ENCODE measurements around the gene MGA. TPM values are rescaled to one million over a fixed set of nuclear protein-coding genes. Genes with fewer than 3 reads are reported as not detected.

MGA gene
- total and polyA plus RNA-seq, 2 of the 8 experiments (the other 6 are each of a cell fraction or from before 2014, with no cell fraction given) = 7.6 to 53.2 TPM

DNA sequence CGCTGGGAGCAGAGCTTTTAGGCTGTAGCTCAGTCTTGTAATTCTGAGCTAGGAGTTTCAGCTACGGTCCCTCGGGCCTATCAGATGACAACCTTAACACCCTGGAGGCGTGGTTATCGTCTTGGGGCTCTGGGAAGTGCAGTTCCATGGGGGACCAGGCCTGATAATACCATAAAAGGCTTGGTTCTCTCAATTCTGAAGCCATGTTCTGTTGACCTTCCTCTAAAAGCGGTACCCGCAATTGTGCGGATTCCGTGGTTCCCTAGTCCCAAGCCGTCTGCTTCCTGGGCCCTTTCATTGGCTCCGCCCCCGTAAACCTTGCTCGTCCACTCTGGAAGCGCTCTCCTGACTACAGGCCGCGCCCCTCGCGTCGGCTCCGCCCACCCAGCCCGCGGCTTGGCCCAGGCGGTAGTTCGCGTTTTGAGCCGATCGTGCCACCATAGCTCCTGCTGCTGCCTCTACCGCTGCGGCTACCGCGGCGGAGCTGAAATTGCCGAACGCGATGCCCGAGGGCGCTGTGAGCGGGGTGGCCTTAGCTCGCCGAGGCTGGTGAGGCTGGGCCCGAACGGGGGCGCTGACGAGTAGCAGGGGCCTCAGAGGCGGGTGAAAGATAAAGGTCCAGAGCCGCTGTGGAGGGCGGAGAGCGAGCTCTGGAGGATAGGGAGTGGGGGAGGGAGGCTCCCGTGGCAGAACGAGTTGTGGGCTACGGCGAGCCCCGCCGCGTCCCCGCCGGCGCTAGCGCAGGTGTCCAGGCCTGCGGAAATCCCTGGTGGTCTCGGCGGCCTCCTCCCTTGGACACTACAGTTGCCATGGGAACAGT, 114.1 kb downstream of the MGA start, which contains the start of gene MAPKBP1 (continued):
- TF ChIP-seq CHD1 (IDR thresholded peaks at IDR 0.05; ENCODE audit: low read depth, low read length) = no peak
- TF ChIP-seq RBBP5 (IDR thresholded peaks at IDR 0.05; ENCODE audit: borderline replicate concordance, low read depth, low read length) = peak; percentile 79; the same call in 1 of the 2 replicates
- TF ChIP-seq ASH2L (IDR thresholded peaks at IDR 0.05; ENCODE audit: low read length) = peak; percentile 54
- no peak for TF ChIP-seq NRF1 (IDR thresholded peaks at IDR 0.05; ENCODE audit: low read depth, low read length)
- no peak for TF ChIP-seq ATF3 (IDR thresholded peaks at IDR 0.05; ENCODE audit: insufficient read depth, low read depth, low read length)
- TF ChIP-seq SIN3A (conservative IDR thresholded peaks at IDR 0.05 in 1 of 2, IDR thresholded peaks at IDR 0.05 in 1 of 2; ENCODE audit: low read depth in 1 of 2, low read length in 2 of 2) = peak; percentile 28 to 47; a peak in 2 of 4 replicates
- TF ChIP-seq TAF1 (IDR thresholded peaks at IDR 0.05; ENCODE audit: low read depth, low read length) = peak; percentile 61; the same call in 1 of the 2 replicates
- TF ChIP-seq MAX (IDR thresholded peaks at IDR 0.05) = peak; percentile 59
- TF ChIP-seq BRCA1 (IDR thresholded peaks at IDR 0.05; ENCODE audit: low read depth, low read length) = no peak

Measured in H1 (cell line).